ENCODE measurements around the gene RETREG1. TPM values are rescaled to one million over a fixed set of nuclear protein-coding genes. Genes with fewer than 3 reads are reported as not detected.

RETREG1 gene
- total and polyA plus RNA-seq, 2 of the 13 experiments (the other 11 are each of a cell fraction or from before 2014, with no cell fraction given), result 0.07 TPM; not detected in 1

DNA sequence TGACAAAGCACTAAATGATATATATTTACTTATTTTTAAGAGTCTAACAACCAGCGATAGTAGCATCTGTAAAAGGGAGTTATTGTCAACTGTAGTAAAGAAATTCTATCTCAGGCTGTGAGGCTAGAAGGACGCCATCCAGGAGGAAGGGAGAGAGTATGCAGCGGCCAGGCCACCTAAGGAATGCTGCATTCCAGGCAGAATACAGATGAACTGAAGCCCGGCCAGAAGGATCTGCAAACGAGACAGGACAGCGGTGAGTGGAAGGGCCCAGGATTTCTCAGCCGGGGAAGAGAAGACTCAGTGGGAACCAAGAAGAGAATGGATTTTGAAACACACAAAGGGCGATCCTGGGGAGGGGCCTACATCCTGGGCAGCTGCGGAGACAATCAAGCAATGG lies 7.4 kb downstream of the RETREG1 start:
- WGBS (ENCODE audit: low lambda C conversion rate), result 19% methylated on average over 9 of the region's 9 CpGs
- Histone ChIP-seq H3K9ac (ENCODE audit: insufficient read depth, low read depth, low read length) (no peak overlapping the region), H3K36me3 (replicated peaks in 1 of 2; ENCODE audit: control insufficient read depth in 1 of 2, insufficient read depth in 2 of 2, low read length in 2 of 2) (no peaks in the 10 kb centered on the region), H3K4me2 (ENCODE audit: low read depth, low read length) (no peak overlapping the region), H2AFZ (ENCODE audit: low read length) (no peak overlapping the region), H3K79me2 (ENCODE audit: insufficient read depth, low read length) (no peaks in the 10 kb centered on the region), H3K4me3 (replicated peaks in 1 of 3; ENCODE audit: insufficient read depth in 1 of 3, low read depth in 2 of 3, low read length in 3 of 3) (no peak overlapping the region), H3K4me1 (ENCODE audit: insufficient read depth, low read length) (no peaks in the 10 kb centered on the region), H4K20me1 (ENCODE audit: insufficient read depth, low read length) (no peaks in the 10 kb centered on the region), H3K9me3 (ENCODE audit: low read length) (no peaks in the 10 kb centered on the region), H3K27me3 (ENCODE audit: control insufficient read depth in 1 of 2, insufficient read depth in 2 of 2, low read length in 2 of 2) (peaks cover 1 to 6% of the 10 kb centered on the region in 2 experiments; a peak in 3 of 5 replicates), H3K27ac (ENCODE audit: extremely low read length, insufficient read depth, low read length) (no peak overlapping the region)
- CTCF ChIA-PET (ENCODE audit: low intra/inter-chr PET ratio, low total read pairs), result no interaction called here
- POLR2A ChIA-PET, result no interaction called here
- DNase-seq (ENCODE audit: low spot score) (no peak), FAIRE-seq (no peak), ATAC-seq (no peak)
- no TSS peak for BruUV-seq (replicated peaks)
- no peak for TF ChIP-seq NFYC (CRISPR knock-in tag; IDR thresholded peaks at IDR 0.05)
- no peak for TF ChIP-seq ZBTB42 (CRISPR knock-in tag; IDR thresholded peaks at IDR 0.05)
- no peak for TF ChIP-seq GABPB1 (CRISPR knock-in tag; IDR thresholded peaks at IDR 0.05)
- TF ChIP-seq TBX2 (CRISPR knock-in tag; IDR thresholded peaks at IDR 0.05; ENCODE audit: borderline replicate concordance), result no peak
- TF ChIP-seq, protein P1, sequence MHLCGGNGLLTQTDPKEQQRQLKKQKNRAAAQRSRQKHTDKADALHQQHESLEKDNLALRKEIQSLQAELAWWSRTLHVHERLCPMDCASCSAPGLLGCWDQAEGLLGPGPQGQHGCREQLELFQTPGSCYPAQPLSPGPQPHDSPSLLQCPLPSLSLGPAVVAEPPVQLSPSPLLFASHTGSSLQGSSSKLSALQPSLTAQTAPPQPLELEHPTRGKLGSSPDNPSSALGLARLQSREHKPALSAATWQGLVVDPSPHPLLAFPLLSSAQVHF (CRISPR knock-in tag; IDR thresholded peaks at IDR 0.05), result no peak
- TF ChIP-seq ZIK1 (CRISPR knock-in tag; IDR thresholded peaks at IDR 0.05; ENCODE audit: borderline replicate concordance, low read depth), result no peak
- TF ChIP-seq RBAK (CRISPR knock-in tag; IDR thresholded peaks at IDR 0.05), result no peak
- TF ChIP-seq XRCC5 (optimal IDR thresholded peaks at IDR 0.05; ENCODE audit: low read length), result no peak
- intact Hi-C loops (cut with micrococcal nuclease; ENCODE audit: unreplicated experiment) (no loop called here), in situ Hi-C loops (cut with HindIII; ENCODE audit: extremely low pct_ligation_motif_present, low pct_unique_long_range_greater_than_20kb) (no loop called here)

DNA sequence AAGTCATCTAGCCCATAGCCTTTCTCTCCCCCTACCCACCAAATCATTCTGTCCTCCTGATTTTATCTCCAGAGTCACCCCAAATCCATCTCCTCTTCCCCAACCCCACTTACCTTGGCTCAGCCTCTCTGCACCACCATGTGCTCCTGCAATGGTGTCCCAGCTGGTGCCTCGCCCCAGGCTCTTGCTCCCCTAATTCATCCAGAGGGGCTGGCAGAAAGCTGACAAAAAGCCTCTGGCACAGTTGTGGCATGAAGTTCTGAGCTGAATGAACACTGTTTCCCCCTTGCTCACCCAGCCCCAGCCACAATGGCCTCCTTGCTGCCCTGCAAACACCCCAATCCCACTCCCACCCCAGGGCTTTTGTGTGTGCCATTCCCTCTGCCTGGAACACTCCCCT lies 10.2 kb downstream of the RETREG1 start:
- H3K27ac ChIP-seq (ENCODE audit: extremely low read length, insufficient read depth, low read length), result no peak overlapping the region
- BruUV-seq (replicated peaks), result no TSS peak
- ChIA-PET CTCF (ENCODE audit: low intra/inter-chr PET ratio, low total read pairs) (no interaction called here), POLR2A (no interaction called here)
- 36% methylated on average over 1 of the region's 1 CpG for WGBS (ENCODE audit: low lambda C conversion rate)
- peaks cover 1 to 6% of the 10 kb centered on the region in 2 experiments; a peak in 2 of 5 replicates for H3K27me3 ChIP-seq (ENCODE audit: control insufficient read depth in 1 of 2, insufficient read depth in 2 of 2, low read length in 2 of 2)
- H3K9ac ChIP-seq (ENCODE audit: insufficient read depth, low read depth, low read length), result no peak overlapping the region
- H3K79me2 ChIP-seq (ENCODE audit: insufficient read depth, low read length), result no peaks in the 10 kb centered on the region
- ATAC-seq (no peak), DNase-seq (ENCODE audit: low spot score) (no peak), FAIRE-seq (no peak)
- TF ChIP-seq ATF7-NPFF (CRISPR knock-in tag; IDR thresholded peaks at IDR 0.05; ENCODE audit: low read depth) (no peak), IRX3 (CRISPR knock-in tag; IDR thresholded peaks at IDR 0.05; ENCODE audit: borderline replicate concordance, low read depth) (no peak), YEATS2 (CRISPR knock-in tag; IDR thresholded peaks at IDR 0.05; ENCODE audit: borderline replicate concordance) (no peak)
- intact Hi-C loops (cut with micrococcal nuclease; ENCODE audit: unreplicated experiment), result no loop called here
- H2AFZ ChIP-seq (ENCODE audit: low read length), result no peak overlapping the region
- no peak overlapping the region for H3K4me3 ChIP-seq (replicated peaks in 1 of 3; ENCODE audit: insufficient read depth in 1 of 3, low read depth in 2 of 3, low read length in 3 of 3)
- in situ Hi-C loops (cut with HindIII; ENCODE audit: extremely low pct_ligation_motif_present, low pct_unique_long_range_greater_than_20kb), result no loop called here
- no peaks in the 10 kb centered on the region for H3K36me3 ChIP-seq (replicated peaks in 1 of 2; ENCODE audit: control insufficient read depth in 1 of 2, insufficient read depth in 2 of 2, low read length in 2 of 2)
- H4K20me1 ChIP-seq (ENCODE audit: insufficient read depth, low read length), result no peaks in the 10 kb centered on the region
- no peak overlapping the region for H3K4me2 ChIP-seq (ENCODE audit: low read depth, low read length)
- H3K4me1 ChIP-seq (ENCODE audit: insufficient read depth, low read length), result no peaks in the 10 kb centered on the region
- H3K9me3 ChIP-seq (ENCODE audit: low read length), result no peaks in the 10 kb centered on the region

All from HepG2 (cell line).